ENCODE data around the gene SPIN3.
"Not testable (repeated sequence)": the region's sequence is repeated elsewhere in the genome, so short reads cannot be mapped to it uniquely, and the experiment has no call there.

The SPIN3 gene

GRCh38 chrX:56995271-56995994 lies at the start of gene SPIN3:
Gene SPIN3, minus strand, starts transcription at chrX:56995541. Its CDS starts 594 bp downstream, at chrX:56994947.
- peak; percentile 60 for DNase-seq

- no peak for DNase-seq
These were observed 48.9 kb upstream of the SPIN3 start for GRCh38 chrX:57044245-57044644.

- DNase-seq: not testable (repeated sequence)
These were observed 41.9 kb upstream of the SPIN3 start for GRCh38 chrX:57037265-57037664.

GRCh38 chrX:56994375-56995270 lies 718 bp downstream of the SPIN3 start:
- no peak for DNase-seq

GRCh38 chrX:56987741-56988140 lies 7.6 kb downstream of the SPIN3 start:
- no peak for DNase-seq

GRCh38 chrX:56986138-56986537 lies 9.2 kb downstream of the SPIN3 start:
- no peak for DNase-seq

- peak; percentile 31 for DNase-seq
These were observed 17.2 kb downstream of the SPIN3 start for GRCh38 chrX:56978172-56978571.

- no peak for DNase-seq
These were observed 19.7 kb downstream of the SPIN3 start for GRCh38 chrX:56975611-56976010.

- no peak for DNase-seq
These were observed 20.9 kb downstream of the SPIN3 start for GRCh38 chrX:56974408-56974807.

GRCh38 chrX:56969559-56969958 lies 25.8 kb downstream of the SPIN3 start:
- no peak for DNase-seq

- peak; percentile 4 for DNase-seq
These were observed 26.4 kb downstream of the SPIN3 start for GRCh38 chrX:56968980-56969379.

- no peak for DNase-seq
These were observed 32.0 kb downstream of the SPIN3 start for GRCh38 chrX:56963377-56963776.

GRCh38 chrX:56947699-56948098 lies 47.6 kb downstream of the SPIN3 start:
- DNase-seq: no peak

GRCh38 chrX:56946201-56946600 lies 49.1 kb downstream of the SPIN3 start:
- DNase-seq: peak; percentile 37

GRCh38 chrX:56945226-56945625 lies 50.1 kb downstream of the SPIN3 start:
- not testable (repeated sequence) for DNase-seq

- DNase-seq: no peak
These were observed 52.1 kb downstream of the SPIN3 start for GRCh38 chrX:56943264-56943663.

All from fibroblast of skin of right quadriceps (primary cell).